NCI-H128 (cell line): ENCODE measurements around the gene NRXN3.

ENCODE experiments used
- DNase-seq: peaks from one replicate; lab custom pipeline; 2025; ENCODE audit not compliant: unreplicated experiment; lab: John Stamatoyannopoulos, UW

NRXN3 gene

DNA sequence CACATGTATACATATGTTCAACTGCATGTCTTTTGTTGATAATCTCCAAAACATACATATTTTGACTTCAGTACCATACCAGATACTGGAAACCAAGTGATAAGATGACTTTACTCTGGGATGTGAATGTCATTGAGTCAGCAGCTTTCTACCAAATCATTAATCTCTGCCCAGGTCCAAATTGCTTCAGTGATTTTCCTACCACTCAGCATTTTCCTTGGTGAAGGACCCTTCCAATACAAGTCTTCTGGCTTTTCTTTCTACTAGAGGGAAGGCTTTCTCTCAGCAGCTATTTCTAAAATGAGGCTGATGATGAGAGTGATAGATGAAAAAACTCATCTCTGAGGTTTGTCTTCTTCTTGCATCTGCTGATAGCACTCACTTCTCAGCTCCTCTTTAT lies 1008.5 kb downstream of the NRXN3 start:
- no peak for DNase-seq

DNA sequence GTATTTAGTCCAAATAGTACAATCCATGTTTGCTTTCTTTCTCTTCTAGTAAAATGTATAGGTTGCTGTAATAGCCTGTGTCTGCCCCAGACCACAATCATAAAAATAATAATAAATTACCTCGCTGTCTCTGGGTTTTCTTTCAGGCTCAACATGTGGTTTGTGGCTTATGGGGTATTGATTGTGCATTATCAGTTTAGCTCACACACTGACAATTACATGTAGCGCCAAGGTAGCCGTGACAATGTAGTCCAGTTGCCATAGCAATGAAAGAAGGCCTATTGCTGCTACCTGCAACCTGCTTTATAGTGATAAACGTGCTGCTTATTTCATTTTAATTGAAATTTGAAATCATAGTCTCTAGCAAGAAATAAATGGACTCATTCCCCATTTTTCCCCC lies 1009.8 kb downstream of the NRXN3 start:
- no peak for DNase-seq

DNA sequence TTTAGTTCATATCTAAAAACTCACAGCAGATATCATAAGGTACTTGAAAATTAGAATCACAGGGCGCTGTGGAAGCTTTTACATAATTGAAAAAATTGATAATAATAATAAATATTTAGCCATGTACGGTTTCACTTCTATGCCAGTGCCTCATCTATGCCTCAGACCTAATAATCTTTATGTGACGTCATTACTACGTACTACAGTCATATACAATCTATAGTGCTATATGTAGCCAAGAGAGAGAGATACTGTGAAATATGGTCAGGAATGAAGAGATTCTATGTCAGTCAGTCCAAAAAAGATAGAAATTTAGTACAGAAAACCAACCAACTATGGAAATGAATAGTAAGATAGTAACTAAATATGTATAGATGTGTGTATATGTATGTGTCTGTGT lies 1010.5 kb downstream of the NRXN3 start:
- DNase-seq, result no peak

DNA sequence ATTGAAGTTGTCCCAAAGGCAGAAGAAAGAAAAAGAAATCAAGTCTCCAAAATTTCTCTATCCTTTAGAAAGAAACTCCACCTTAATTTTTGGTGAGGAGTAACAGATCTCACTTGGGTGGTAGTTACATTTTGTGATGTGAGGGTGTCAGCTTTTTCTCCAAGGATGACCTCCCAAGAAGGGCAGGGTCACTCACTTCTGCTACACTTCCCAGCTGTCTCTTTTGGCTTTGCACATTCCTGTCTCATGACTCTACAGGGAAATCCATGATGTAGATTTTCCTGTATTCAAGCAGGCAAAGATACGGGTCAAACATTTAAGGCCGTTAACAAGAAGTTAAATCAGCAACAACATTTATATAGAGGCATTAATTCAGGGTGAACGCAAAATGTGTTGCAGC lies 1016.4 kb downstream of the NRXN3 start:
- no peak for DNase-seq

DNA sequence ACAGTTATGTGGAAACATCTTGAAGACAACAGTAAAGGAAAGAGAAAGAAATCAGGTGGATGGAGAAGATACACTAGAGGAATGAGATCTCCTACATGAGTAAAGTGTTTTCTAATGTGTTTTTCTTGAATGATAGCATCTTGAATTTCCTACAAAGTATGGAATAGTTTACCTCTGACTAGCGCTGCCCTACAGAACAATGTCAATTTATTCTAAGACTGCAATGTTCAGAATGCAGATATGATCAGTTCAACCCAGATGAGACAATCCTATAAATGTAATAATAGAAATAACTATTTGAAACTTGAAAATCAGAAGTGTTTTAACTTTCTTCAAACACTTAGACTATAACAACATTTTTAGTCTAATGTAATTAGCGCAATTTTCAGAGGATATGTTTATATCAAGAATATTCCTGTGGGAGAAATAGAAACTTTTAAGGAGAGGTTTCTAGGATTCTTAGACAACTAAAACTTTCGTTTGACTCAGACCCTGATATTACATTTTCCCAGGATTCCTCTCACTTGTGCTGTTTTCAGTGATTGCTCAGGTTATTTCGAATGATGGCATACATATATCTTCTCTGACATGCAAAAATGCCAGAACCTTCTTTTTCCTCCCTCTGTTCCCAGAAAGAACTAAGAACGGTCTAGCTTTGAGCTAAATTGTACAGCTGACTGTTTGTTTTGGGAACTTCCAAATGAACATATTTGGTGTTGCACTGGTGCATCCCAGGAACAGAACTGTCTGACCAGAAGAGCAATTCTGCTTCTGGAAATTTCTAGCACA lies 1023.7 kb downstream of the NRXN3 start:
- no peak for DNase-seq

DNA sequence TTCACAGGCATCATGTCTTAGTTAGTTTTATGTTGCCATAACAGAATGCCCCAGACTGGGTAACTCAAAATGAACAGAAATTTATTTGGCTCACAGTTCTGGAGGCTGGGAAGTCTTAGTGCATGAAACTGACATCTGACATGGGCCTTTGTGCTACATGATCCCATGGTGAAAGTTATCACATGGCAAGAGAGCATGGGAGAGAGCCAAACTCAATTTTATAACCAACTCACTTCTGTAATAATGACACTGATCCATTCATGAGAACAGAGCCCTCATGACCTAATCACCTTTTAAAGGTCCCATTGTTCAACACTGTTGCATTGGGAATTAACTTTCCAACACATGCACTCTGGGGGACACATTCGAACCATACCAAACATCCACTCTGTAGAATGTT lies 1026.0 kb downstream of the NRXN3 start:
- DNase-seq, result no peak

DNA sequence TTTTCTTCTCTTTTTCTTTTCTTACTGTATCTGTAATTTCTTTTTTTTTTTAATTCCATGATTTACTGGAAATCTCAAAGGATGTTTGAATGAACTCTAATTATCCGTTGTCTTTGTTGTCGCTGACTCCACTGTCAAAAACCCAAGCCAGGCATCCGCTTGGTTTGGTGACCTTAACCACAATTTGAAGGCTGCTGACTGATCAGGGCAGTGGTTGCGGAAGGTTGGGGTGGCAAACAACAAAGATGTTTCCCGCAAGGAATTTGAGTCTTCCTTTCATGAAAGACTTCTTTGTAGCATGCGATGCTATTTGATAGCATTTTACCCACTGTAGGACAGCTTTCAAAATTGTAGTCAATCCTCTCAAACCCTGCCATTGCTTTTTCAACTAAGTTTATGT lies 1027.3 kb downstream of the NRXN3 start:
- DNase-seq, result no peak

DNA sequence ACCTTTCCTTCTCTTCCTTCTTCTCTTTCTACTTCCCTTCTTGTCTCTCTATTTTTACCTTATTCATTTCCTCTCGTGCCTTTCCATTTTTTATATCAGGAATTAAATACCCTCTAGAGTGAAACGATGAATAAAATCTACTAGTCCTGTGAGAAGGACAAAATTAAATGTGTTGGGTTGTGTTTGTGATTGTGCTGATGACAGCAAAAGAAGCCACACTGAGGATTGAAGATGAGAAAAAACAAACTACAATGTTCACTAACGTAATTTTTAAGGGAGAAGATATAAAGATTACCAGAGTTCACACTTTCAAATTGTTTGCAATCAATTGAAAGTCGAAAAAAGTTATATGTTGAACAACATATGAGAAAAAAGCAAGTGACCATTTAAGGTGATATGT lies 1029.0 kb downstream of the NRXN3 start:
- DNase-seq, result no peak

DNA sequence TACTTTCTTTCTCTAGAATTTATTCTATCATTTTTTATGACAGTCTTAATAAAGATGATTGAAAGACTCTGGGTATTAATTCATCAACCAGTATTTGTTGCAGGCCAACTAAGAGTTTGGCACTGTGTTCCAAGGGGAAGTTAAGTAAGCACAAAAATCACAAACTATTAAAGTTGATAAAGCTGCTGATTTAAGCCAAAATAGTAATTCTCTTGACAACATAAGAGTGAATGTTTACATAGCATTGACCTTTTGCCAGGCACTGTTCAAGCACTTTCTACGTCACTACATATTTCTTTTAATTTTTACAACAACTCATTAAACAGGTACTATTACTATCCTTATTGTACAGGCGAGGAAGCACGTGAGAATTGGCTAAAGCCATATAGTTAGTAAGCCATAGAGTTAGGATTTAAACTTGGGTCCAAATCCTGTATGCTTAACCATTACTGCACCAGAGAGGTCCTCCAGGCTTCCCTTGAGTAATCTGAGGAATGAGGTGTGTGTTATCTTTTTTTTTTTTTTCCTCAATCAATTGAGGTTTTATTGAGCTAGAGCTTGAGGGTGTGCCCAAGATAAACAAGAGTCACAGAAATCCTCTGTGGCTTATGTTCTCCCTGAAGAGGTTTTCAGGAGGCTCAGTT lies 1031.5 kb downstream of the NRXN3 start:
- DNase-seq, result no peak

DNA sequence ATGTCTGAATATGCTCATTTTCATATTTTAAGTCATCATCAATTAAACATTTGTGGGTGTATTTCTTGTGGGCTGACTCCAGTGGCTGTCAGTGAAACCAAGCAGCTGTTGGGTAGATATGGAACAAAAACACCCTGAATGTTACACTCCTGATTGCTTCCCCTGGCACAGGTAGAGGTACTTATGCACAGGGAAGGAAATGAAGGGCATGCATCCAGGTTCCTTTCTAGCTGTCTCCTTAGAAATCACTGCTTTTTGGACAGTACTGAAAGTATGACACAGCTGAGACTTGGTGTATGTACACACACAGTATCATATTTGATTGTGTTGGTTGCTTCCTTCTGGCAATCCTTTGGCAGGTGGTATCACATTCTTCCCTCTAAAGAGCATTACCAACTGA lies 1034.4 kb downstream of the NRXN3 start:
- DNase-seq, result no peak

DNA sequence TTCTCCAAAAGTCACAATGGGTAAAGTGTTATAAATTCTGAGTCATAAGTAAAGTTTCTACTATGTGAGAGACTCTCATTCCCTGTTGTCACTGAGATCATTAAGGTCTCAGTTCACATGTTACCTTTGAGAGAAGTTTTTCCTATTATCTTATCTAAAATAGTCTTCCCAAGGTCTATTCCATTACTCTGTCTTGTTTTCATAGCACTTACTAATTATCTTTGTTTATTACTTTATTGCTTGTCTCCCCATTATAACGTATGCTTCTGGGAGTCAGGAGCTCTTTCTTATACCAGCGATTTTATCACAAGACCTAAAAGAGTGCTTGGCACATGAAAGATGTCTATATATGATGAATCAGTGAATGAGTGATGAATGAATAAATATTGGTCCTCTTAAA lies 1039.2 kb downstream of the NRXN3 start:
- DNase-seq, result no peak

DNA sequence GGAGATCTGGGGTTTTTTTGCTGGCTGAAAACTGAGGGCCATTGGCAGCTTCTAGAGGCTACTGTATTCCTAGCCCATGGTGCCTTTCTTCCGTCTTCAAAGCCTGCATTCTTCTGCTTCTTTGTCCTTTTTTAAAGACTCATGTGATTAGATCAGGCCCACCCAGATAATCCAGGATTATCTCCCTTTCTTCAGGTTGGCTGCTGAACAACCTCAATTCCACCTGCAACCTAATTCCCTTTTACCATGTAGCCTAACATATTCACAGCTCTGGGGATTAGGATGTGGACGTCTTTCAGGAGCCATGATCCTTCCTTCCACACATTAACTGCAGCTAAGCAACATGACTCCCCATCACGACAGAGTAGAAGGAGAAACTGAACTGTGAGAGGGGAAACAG lies 1055.6 kb downstream of the NRXN3 start:
- no peak for DNase-seq

DNA sequence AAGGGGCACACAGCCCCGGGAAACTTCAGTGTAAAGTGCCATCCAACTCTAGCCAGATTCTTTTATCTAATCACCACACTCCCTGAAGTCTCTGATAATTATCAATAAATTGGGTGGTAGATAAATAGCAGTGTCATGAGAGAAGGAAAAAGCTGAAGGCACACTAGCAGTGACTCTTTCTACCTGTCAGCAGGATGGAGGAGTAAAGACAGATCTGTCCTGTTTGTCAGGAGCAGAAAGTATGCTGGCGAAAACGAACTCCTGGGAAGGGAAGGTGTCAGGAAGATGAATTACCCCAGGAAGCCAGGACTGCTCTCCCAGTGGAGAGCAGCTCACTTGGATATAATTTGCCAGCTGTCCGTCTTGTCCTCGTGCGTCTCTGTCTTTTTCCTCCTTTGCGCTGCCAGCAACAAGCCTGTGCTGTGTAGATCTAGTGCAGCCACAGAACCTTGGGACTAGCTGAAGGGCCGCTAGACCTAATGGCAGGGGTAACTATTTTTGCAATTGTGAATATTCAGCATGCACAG lies 1059.3 kb downstream of the NRXN3 start:
- DNase-seq, result no peak

DNA sequence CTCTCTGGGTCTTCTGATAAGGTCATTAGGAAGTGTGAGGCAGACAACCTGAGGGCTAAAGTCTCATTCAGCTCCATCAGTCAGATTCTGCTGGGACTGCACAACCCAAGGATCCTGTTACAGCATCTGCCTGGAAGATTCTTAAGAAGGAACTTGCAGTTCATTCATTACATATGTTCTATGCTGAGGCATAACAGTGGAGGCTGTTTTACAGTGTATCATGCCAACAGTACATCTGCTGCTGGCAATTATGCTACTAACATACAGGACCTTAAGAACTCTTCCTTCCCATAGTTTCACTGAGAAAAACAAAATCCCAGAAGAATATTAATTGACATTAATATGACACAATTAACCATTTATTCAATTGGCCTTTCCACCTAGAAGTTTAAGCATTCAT lies 1072.5 kb downstream of the NRXN3 start:
- DNase-seq, result no peak

DNA sequence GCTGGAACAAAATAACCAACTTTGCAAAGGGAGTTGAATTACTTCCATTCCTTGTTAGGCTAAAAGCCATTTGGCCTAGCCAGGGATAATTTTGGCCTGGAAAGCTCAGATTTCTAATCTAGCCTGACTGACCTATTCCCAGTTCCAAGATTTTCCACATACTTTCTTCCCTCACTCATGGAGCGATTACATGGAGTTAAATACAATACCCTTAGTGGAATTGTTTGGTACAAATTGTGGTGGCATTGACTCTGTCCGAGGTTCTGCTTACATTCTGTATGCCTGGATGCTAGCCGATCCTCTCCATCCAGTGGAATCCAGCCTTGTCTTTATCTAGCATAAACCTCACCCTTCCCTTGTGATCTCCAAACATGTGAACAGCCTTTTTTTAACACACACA lies 1076.0 kb downstream of the NRXN3 start:
- DNase-seq, result no peak

DNA sequence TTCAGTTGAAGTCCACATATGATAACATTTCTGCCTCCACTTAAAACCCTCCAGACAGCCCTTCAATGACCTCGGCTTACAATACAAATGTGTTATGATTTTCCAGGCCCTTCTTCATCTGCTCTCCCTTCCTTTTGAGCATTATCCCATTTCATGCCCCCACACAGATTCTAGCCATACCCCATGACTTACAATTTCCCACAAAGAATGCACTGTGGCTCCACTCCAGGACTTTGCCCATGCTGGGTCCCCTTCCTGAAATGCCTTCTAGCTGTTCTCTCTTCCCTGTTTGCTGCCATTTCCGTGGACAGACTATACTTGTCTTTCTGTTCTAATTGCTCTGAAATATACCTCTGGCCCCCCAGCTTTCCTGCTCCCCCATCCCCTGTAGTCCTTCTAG lies 1078.0 kb downstream of the NRXN3 start:
- DNase-seq, result no peak

DNA sequence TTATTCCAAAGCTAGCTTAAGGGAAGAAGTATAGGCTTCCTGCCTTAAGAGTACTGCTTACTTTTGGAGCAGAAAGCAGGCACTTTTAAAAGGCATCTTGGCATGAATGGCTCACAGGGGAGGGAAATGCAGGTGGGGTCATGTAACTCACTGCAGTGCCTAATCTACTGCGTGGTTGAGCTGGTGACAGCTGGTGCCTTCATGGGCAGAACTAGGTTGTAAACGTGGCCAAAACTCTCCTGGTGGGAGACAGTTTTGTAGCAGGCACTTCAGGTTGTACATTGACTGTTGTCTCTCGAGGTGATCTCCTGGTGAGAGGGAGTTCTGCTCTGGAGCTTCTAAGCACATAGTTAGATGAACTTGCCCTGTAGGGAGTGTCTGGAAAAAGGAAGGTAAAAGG lies 1078.6 kb downstream of the NRXN3 start:
- DNase-seq, result no peak

DNA sequence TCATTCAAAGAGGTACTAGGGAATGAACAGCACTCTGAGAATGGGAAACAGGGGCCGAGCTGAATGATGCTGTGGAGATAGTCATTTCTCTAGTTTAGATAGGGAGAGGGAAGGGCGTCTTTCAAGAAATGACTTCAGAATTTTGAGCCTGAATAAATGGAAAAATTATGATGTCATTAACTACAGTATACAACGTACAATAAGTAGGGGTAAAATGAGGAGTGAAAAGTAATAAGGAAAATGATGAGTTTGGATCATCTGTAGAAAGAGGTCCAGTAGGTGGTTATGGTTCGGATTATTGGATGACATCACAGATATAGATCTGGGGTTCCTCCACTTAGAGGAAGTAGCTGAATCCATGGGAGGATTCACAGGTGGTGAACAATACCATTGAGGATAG lies 1081.1 kb downstream of the NRXN3 start:
- no peak for DNase-seq

DNA sequence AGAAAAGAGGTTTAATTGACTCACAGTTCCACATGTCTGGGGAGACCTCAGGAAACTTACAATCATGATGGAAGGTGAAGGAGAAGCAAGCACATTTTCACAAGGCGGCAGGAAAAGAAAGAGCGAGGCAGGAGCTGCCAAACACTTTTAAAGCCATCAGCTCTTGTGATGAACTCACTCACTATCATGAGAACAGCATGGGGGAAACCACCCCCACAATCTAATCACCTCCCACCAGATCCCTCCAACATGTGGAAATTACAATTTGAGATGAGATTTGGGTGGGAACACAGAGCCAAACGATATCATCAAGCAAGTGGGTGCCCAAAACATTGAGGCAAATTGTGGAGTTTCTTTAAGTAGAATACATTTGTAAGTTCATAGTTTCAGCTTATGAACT lies 1083.4 kb downstream of the NRXN3 start:
- no peak for DNase-seq

DNA sequence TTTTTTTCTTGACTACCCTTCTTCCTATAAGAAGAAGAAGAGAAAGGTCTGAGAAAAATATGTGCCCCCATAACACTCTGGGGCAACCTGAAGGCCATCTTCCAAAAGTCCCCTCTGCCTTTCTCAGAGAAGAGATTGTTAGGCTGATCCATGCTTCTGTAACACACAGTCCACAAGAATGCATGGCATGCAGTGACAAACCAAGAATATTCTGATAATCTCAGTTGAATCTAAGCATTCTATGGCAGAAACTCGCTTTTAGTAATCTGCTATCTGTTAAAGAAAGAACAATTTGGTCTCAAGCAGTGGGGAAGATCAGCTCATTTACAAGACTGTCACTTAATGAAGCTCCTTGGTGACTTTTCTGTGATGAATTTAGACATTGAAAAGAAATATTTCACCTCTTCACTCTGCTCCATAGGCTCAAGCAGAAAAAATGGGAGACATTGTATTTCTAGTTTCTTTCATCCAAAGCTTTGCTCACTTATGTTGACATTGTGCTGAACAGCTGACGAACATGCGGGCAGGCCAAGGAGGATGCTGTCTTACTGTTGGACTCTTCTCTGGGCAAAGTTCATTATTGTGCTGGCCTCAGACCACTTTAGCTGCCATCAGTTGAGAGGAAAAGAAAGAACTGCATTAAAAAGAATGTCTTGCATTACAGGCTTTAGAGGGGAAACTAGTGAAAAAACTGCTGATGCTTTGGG lies 1084.0 kb downstream of the NRXN3 start:
- no peak for DNase-seq

DNA sequence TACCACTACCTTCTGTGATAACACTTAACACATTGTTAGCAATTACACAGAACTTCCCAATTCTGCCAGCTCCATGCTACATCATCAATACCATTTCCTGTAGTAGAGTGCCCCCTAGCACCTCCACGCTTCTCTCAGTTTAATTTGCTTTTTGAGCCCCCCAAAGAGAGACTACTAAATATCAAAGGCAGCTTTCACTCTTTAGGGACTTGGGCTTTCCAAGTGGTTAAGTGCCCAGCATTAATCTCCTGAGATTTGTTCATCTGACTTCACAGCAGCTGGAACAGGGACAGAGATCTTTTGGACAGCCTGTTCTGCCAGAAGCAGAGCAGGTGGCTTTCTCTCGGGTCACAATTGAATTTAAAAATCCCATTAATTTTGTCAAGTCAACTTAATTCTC lies 1086.2 kb downstream of the NRXN3 start:
- no peak for DNase-seq

DNA sequence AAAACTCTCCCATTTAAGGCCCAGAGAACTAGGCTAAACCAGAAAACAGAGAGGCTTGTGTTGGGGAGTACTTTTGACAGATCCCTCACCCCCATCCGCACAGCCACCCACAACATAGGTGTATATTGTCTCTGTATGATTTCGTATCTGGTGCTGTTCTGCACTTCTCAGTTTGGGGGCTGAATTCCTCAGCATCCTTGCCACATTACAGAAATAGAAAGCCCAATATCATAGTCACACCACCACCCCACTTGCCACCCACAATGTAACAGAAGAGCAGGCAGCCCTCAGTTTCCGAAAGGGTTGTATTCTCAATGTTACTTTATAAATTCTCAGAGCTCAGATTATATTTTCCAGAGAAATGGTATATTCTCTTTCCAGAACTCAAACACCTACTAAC lies 1090.2 kb downstream of the NRXN3 start:
- no peak for DNase-seq
